HG03095 (cell line): ENCODE results near the gene ACTR8.
A peak's percentile ranks its signal among the peaks of the same experiment; 100 is the strongest.
"Not testable (repeated sequence)": the region's sequence is repeated elsewhere in the genome, so short reads cannot be mapped to it uniquely, and the experiment has no call there.

Source experiments
- ATAC-seq: cut with Tn5 transposase; IDR thresholded peaks from one replicate; pipeline ENCODE4 v1.9.1; 2021; ENCODE audit warnings: moderate library complexity; ENCODE audit not compliant: unreplicated experiment

Gene ACTR8, protein sequence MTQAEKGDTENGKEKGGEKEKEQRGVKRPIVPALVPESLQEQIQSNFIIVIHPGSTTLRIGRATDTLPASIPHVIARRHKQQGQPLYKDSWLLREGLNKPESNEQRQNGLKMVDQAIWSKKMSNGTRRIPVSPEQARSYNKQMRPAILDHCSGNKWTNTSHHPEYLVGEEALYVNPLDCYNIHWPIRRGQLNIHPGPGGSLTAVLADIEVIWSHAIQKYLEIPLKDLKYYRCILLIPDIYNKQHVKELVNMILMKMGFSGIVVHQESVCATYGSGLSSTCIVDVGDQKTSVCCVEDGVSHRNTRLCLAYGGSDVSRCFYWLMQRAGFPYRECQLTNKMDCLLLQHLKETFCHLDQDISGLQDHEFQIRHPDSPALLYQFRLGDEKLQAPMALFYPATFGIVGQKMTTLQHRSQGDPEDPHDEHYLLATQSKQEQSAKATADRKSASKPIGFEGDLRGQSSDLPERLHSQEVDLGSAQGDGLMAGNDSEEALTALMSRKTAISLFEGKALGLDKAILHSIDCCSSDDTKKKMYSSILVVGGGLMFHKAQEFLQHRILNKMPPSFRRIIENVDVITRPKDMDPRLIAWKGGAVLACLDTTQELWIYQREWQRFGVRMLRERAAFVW

DNA sequence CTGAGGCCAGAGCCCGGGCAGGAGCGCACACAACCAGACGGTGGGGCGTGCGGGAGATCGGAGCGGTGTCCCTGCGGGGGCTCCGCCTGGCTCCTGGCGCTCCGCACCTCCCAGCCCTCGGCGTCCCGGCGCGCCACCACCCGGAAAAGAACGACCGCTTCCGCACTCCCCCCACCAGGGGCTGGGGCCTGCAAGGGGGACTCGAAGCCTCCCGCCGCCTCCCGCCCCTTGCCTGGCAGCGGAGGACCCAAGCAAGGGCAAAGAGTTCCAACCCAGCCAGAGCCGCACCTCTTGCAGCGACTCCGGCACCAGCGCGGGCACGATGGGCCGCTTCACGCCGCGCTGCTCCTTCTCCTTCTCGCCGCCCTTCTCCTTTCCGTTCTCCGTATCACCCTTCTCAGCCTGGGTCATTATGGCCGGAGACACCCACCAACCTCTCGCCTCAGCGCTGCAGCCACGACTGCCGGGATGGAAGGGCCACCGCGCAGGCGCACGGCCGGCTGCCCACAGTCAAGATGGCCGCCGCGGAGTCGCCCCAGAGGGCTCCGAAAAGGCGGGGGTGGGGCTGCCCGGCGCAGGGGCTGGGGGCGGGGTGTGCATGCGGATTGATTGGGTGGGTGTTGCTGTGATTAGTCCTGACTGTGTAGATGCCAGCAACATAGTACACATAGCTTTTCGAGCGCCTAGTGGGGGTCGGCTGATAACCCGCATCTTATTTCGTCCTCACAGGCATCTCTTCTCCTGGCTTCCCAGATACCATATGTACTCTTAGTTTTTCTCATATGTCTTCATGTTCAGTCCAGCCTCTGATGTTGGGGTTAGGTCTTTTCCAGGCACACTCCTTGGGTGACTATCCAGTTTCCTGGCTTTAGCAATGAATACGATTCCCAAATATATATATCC is at the start of gene ACTR8:
Gene ACTR8 (minus strand): TSS at position 462 of the 903 bp plus-strand sequence. CDS start 51 bp downstream, at position 411.
- peak; percentile 82 for ATAC-seq

DNA sequence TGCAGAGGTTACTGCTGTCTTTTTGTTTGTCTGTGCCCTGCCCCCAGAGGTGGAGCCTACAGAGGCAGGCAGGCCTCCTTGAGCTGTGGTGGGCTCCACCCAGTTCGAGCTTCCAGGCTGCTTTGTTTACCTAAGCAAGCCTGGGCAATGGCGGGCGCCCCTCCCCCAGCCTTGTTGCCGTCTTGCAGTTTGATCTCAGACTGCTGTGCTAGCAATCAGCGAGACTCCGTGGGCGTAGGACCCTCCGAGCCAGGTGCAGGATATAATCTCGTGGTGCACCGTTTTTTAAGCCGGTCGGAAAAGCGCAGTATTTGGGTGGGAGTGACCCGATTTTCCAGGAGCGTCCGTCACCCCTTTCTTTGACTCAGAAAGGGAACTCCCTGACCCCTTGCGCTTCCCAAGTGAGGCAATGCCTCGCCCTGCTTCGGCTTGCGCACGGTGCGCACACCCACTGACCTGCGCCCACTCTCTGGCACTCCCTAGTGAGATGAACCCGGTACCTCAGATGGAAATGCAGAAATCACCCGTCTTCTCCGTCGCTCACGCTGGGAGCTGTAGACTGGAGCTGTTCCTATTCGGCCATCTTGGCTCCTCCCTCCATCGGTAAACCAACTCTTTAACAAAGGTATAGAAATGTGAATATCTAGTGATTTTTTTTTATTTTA is 45.4 kb upstream of the ACTR8 start:
- ATAC-seq: not testable (repeated sequence)

DNA sequence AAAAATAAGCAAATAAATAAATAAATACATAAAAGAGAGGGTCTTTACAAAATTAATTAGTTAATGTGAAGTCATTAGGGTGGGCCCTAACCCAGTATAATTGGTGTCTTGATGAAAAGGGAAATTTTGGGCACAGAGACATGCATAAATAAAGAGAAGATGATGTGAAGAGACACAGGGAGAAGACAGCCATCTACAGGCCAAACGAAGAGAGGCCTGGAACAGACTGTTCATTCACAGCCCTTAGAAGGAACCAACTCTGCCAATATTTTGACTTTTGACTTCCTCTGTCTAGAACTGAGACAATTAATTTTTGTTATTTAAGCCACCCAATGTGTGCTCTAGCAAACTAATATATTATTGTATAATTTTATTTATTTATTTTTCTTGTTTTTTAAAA is 39.3 kb upstream of the ACTR8 start:
- ATAC-seq: no peak

DNA sequence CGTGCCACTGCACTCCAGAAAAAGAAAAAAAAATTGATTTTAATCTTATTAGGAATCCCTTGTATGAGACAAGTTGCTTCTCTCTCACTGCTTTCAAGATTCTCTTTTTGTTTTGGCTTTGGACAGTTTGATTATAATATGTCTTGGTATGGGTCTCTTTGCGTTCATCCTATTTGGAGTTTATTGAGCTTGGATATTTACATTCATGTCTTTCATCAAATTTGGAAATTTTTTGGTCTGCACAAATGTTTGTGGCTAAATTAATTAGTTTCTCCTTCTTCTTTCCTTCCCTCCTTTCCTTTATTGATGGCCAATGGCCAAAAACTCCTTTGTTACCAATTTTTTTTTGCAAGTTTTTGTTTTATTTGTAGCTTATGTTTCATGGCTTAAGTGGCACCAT is 37.8 kb upstream of the ACTR8 start:
- no peak for ATAC-seq

DNA sequence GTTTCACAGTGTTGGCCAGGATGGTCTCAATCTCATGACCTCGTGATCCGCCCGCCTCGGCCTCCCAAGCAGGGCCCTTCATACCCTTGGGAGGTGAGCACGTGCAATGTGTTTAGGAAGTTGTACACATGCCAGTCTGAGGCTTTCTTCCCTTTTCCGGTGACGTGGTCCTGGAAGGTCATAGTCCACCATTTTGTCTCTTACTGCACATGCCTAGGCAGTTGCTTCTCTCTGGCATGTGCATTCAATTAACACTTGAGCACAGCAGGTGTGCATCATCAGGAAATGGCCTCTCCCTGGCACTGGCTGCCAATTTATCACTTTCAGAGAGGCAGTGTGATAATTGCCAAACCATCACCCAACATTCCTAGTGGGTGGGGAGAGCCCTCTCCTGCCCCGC is 31.4 kb upstream of the ACTR8 start:
- no peak for ATAC-seq

DNA sequence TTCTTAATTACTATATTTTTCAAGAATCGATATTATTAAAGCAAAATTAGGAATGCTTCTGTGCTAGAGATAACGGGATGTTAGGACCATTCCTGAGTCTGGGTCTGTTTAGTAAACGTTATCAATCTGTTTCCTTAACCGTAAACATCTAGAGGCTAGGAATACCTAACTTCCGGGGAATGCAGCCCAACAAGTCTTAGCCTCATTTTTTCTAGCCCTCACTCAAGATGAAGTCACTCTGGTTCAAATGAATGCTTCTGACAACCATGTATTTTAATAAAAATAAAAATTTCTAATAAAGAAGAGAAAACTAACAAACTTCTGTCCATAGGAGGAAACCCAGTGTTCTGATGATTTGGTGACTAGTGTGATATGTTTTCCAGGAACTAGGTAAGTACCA is 20.8 kb upstream of the ACTR8 start:
- no peak for ATAC-seq

DNA sequence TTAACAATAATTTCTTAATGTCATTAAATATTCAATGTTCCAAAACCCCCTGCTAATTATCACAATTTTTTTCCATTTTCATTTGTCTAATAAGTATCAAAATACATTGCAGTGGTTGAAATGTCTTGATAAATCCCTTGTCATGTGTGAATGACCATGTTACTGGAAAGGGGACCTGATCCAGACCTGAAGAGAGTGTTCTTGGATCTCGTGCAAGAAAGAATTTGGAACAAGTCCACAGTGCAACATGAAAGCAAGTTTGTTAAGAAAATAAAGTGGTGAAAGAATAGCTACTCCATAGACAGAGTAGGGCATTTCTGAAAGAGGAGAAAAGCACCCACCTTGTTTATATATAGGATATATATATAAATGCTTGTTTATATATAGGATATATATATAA is 20.1 kb upstream of the ACTR8 start:
- ATAC-seq: no peak

DNA sequence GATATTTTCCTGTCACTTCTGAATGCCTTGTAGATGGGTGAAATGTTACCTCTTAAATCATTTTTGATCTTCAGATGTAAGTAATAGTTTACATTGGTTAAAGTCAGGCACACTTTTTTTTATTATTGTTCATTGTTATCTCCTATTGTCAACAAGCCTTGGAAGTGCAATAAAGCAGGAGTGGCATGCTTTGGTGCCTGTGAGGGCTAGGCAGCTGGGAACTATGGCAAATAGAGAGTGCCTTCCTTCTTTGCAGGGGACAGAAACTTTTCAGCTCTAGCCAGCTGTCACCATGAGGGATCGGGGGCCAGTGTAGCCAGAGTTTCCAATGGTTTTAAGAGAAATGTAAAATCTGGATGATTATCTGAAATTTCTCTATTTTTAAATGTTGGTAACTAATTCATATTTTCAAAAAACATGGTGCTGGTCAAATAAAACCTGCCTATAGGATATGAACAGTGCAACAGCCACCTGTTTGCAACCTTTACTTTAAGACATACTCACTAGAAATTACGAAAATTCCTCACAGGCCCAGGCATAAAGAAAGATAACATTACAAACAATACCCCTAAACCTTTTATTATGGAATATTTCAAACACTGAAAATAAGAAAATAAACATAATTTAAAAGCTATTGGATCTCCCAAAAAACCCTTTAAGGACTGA is 18.8 kb upstream of the ACTR8 start:
- ATAC-seq: no peak

DNA sequence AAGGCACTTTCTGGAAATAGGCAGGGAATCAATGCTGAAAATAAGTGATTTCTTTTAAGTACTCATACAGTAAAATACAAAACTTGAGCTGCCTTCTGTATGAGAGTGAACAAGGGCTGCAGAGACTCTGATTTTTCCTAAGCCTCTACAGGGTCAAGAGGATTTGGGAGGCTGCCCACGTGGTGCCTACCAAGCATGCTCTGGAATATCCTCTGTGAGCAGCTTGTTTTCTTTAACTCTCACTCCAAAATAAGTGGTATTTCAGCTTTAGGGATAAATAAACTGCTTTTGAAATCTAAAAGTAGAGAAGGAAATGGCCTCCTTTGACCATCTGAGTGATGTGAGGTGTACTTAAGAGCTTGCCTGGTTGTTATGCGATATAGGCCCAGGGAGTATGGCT is 17.8 kb upstream of the ACTR8 start:
- no peak for ATAC-seq

DNA sequence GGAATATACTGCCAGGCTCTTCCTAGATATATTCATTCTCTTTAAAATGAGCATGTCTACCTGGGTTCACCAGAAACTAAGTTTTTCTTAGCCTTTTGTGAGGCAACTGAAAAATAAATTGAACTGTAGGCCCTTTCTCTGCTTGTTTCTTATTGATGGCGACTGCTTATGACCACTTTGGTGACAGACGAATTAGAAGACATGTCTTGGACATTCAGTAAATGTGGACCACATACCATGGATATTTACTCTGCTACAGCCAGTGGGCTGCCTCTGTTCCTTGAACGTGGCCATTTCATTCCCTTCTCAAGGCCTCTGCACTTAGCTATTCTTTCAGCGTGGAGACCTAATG is 10.3 kb upstream of the ACTR8 start:
- ATAC-seq: no peak

DNA sequence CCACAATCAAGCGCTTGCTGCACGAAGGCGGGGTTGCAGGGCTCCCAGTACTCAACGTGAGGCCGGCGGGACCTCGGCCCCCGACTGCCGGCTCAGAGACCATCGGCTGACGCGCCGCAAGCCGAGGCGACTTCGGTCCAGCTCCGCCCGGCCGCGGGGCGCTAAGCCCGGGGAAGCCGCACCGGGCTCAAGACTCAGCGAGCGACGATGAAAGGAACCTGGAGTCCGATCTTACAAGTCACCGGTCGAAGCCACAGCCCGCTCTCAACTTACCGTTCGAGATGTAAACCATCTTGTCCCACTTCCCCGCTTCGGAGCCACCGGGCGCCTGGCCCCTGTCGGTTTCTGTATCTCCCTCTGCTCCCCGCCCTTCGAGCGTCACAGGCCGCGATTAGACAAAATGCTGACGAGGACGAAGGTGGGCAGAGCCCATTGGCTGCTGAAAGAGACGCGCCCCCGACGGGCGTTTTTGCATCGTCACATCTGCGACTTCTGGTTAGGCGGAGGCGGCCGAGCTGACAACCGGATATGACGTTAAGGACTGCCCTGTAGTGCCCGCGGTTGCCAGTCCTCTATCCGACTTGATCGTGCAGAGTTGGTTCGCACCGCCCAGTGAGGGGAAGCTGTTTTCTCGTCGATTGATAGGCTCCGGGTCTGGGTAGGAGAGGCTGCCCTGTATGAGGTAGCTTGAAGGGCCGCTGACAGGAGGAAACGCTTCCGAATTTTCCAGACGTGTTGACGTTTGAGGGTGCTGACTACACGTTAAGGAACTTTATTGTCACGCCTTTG is 9.7 kb upstream of the ACTR8 start, which contains the start of gene SELENOK:
Gene SELENOK (minus strand): TSS at position 363 of the 789 bp plus-strand sequence.
- peak; percentile 93 for ATAC-seq

DNA sequence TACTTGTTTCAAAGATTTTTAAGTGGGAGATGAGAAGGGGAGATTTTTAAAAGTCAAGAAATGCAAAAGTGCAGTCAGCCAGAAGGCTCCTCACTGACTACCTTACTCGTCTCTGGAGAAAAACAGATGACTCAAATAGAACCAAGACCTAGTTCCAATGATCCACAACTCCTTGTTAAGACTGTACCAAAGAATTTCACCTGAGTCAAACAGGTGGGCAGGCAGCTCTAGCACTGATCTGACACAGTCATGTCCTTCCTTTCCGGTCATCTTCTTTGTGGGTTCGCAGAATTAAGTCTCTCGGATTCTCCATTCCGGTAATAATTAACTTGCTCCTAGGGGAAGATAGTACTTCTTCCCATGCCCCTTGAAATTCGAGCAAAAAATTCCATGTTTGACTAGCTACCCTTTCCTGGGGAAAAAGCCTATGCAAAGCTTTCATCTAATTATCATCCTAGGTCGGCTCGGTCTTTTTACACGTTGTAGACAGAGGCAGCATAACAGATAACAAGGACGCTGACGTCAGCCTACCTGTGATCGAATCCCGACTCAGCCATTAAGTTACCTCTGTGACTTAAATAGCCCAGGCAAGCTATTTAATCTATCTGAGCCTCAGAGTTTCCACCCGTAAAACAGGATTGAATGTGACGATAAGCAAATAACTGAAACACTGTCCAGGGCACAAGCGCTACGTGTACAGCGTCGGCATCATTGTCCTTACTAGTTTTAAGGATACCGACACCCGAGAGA is 8.9 kb upstream of the ACTR8 start:
- no peak for ATAC-seq

DNA sequence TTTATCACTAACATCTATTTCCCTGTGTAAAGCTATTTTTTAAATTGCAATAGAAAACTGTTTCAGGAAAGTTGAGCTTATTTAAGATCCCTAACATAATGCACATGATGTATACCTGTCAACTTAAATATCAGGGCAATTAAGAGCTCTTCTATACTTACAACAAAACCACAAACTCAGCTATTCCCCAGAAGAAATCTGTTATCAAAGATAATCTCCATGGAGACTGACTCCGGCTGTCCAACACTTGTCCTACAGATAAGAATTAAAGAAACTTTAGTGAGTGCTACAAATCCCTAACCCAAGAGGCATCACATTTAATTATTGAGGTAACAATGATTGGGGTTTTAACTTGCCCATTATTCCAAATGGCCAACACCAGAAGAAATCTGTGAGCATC is 6.3 kb upstream of the ACTR8 start:
- no peak for ATAC-seq

DNA sequence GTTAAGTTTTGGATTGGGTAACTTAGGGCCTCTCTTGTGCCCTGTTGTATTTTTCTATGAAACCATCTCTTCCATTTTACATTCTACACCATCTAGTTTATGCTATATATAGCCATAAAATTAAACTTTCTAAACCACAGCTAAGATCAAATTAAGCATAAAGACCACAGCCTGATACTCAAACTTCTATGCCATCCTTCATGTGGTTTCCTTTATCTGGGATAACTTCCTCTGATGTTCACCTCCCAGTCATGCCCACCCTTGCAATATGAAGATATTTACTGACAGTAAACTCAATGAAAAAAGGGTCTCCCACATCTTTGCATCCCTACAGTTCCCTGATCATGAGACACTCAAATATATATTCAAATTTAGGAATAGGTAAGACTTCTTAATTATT is 5.5 kb upstream of the ACTR8 start:
- ATAC-seq: no peak

DNA sequence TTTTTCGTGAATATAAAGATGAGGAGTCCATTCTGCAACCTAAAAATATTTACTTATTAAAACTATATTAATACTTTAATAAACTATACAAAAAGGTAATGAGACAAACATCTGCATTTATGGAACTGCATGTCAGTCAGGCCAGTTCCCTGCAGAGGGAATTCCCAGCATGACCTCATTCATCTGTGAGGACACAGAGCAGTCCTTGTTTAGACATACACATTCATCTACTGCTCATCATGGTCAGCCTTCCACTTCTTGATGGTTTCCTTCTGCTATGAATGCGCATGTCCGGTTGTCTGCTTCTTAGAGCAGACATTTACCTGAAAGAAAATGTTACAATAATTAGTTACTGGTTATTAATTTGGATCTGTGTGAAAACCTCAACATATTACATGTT is 3.3 kb upstream of the ACTR8 start:
- ATAC-seq: no peak

DNA sequence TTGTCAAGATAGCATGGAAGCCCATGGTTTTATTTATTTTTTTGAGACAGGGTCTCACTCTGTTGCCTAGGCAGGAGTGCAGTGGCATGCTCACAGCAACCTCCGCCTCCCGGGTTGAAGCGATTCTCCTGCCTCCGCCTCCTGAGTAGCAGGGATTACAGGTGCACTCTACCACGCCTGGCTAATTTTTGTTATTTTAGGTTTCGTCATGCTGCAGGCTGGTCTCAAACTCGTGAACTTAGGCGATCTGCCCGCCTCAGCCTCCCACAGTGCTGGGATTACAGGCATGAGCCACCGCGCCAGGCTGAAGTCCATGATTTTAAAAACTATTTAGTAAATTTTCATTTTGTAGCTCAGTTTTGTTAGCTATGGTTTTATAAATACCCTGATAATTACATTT is 2.7 kb upstream of the ACTR8 start:
- ATAC-seq: no peak

DNA sequence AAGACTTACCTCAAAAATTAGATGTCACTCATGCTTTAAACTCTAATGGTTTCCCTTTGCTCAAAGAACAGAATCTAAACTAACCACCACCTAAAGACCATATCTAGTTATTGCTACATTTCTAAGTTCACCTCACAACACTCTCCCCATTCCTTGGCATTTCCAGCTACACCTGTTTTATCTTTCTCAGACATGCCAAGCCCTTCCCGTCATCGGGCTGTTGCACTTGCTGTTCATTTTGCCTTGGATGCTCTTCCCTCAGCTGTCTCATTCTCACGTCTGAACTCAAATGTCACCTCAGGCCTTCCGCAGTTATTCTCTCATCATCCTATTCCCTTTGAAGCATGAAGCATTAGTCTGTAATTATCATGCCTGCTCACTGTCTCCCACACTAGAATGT is 1.1 kb upstream of the ACTR8 start:
- no peak for ATAC-seq

DNA sequence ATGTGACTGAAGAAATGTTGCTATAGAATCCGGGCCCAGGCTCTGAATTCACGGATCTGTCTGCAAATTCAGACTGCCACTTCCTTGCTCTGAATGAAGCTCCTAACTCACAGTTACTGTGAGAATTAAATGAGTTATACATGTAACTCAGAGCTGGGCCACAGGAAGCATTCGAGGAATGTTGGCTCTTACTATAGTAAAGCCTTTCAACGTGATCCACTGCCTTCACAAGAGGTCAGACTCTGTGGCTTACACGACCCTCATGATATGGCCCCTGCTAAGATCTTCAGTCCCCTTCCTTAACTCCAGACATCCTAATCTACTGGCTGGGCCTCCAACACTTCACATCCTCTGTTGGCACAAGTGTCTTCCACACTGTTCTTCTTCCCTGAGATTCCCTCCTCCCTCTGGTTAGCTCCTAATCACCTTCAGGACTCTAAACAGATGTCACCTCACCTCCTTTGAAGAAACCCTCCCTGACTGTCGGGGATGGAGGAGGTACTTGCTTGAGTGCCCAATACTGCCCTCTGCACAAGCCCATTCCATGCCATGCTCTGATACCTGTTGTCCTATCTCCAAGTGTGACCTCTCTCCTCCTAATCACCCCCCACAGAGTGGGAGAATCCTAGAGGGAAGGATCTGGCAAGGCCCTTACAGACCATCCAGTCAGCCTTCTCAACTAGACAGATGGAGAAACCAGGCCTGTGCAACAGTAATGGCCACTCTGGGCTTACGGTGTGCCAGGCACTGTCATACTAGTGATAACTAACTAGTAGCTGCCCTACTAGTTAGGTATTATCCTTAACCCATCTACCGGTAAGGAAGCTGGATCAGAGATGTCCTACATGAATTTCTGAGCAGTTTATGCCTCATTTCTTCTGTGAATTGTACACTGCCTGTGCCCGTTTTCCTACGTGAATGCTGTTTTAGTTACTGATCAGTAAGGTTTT is 1.3 kb downstream of the ACTR8 start:
- no peak for ATAC-seq
